GM23248 (cell line): Measurements from ENCODE around the gene NOS2.

Source experiments
- EZH2 ChIP-seq: fragments of 200-600 bp; sonication (generic); IDR thresholded peaks from 2 replicates; pipeline ENCODE4 v1.6.1; 2018; ENCODE audit warnings: antibody characterized with exemption, mild to moderate bottlenecking; ENCODE audit not compliant: insufficient read depth, poor library complexity, severe bottlenecking
- EZH2phosphoT487 ChIP-seq: fragments of 200-600 bp; sonication (generic); IDR thresholded peaks from 2 replicates; pipeline ENCODE4 v1.6.1; 2018; ENCODE audit warnings: antibody characterized with exemption, moderate library complexity, mild to moderate bottlenecking, low read depth; ENCODE audit not compliant: insufficient read depth

- no peak for TF ChIP-seq EZH2
- no peak for TF ChIP-seq EZH2phosphoT487
Measured at GRCh38 chr17:27810902-27811557, 10.7 kb upstream of the NOS2 start.
